ENCODE results near the gene SLMAP.

SLMAP gene

GRCh38 chr3:57968501-57968900 is 212.4 kb downstream of the SLMAP start:
- no peak for DNase-seq

GRCh38 chr3:57971975-57972374 is 215.9 kb downstream of the SLMAP start:
- no peak for DNase-seq

DNA sequence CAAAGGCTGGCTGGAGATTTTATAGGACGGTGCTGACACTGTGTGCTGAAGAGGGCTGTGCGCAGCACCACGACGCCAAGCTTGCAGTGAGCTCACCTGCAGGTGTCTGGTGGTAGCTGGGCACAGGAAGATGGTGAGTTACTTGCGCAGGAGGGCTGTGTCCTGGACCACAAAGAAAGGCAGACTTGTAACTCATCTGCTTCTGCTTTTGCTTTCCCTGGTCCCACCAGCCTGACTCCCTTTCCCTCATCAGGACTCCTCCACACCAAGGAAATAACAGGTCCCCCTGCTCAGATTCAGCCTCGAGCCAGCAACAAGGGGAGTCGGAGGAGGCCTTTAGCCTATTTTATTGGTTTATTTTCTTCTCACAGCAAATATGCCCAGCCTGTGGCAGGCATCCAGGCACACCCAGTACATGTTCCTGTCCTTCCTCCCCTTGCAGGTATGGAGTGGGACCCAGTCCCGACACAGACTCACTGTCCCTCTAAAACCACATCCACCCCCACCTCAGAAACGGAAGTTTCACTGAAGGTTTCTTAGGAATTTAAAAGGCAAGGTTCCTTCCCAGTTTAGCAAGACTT is 216.5 kb downstream of the SLMAP start:
- no peak for DNase-seq

GRCh38 chr3:57973715-57974477 is 217.8 kb downstream of the SLMAP start:
- DNase-seq, result no peak

GRCh38 chr3:57974796-57975388 is 218.8 kb downstream of the SLMAP start:
- DNase-seq, result peak; percentile 52

DNA sequence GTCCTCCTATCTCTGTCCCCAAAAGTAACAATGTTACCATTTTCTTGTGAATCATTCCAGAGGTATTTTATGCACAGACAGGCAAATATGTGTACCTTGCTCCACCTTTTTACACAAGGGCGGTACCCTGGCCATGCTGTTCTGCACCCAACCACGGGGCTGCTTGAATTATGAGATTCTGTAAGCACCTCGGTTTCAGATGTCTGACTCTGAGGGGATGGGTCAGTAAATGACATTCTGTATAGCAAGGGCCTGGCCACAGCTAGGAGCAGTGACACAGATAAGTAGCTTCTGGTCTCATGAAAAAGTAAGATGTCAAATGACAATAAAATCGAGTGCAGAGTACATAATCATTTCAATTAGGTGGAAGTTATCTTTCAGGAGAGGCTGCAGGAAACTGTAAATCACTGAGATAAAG is 221.7 kb downstream of the SLMAP start:
- no peak for DNase-seq

DNA sequence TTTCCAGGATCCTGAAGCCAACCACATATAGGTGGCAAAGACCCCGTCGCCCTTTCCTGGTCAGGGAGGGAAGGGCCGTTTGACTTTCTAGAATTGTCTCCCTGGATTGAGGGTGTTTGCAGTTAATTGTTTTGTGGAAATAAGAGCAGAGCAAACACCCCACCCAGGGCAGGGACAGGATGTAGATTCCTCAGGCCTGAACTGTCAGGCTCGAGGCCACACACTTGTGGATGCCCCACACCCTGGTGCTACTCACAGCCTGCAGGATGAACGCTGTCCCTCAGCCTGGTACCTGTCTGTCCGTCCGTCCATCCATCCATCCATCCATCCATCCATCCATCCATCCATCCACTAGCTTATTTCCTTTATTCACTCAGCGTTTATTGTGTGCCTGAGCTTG is 222.2 kb downstream of the SLMAP start:
- DNase-seq, result no peak

Measured in MV-4-11 (cell line).